Upper lobe of left lung (tissue), 4 donors: Measurements from ENCODE around the gene IGSF9B.

Experiments used
- EP300 ChIP-seq, 4 donors: sonication (generic); formaldehyde crosslinking; IDR thresholded peaks; one replicate each; pipeline ENCODE4 v1.5.1; 2017; ENCODE audit warnings: antibody characterized with exemption in 4 of 4, control low read depth in 2 of 4
- POLR2A ChIP-seq, 4 donors: fragments of 450-650 bp; IDR thresholded peaks; one replicate each; pipeline ENCODE4 v1.5.1; 2016 to 2017; ENCODE audit warnings: antibody characterized with exemption in 4 of 4, mild to moderate bottlenecking in 2 of 4
- POLR2AphosphoS5 ChIP-seq, 2 donors: sonication (generic); formaldehyde crosslinking; IDR thresholded peaks; one replicate each; pipeline ENCODE4 v1.5.1; 2017; ENCODE audit warnings: antibody characterized with exemption in 2 of 2
- TF ChIP-seq, protein P1 (sequence below), 6 experiments: fragments of 450-650 bp in 4 of 6; fragments of 200-600 bp in 2 of 6; sonication (generic) in 2 of 6; IDR thresholded peaks; one replicate each; pipeline ENCODE4 v1.5.1; 2016 to 2019; ENCODE audit warnings: antibody characterized with exemption in 6 of 6

DNA sequence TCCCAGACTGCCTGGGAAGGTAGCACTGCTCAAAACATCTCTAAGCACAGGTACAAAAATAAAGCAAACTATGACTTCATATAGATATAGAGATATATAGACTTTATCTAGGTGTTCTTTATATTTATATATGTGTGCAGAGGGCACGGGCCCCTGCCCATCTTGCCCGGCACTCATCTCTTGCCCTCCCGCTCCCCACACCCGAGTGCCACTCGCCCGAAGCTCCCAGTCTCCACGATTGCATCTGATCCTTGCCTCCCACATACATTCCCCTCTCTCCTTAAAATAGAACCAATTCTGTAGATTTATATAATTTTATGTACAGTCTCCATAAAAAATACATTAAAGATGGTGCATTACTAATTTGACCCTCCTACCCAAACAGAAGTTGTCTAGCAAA is 55.5 kb downstream of the IGSF9B start:
- TF ChIP-seq, protein P1, sequence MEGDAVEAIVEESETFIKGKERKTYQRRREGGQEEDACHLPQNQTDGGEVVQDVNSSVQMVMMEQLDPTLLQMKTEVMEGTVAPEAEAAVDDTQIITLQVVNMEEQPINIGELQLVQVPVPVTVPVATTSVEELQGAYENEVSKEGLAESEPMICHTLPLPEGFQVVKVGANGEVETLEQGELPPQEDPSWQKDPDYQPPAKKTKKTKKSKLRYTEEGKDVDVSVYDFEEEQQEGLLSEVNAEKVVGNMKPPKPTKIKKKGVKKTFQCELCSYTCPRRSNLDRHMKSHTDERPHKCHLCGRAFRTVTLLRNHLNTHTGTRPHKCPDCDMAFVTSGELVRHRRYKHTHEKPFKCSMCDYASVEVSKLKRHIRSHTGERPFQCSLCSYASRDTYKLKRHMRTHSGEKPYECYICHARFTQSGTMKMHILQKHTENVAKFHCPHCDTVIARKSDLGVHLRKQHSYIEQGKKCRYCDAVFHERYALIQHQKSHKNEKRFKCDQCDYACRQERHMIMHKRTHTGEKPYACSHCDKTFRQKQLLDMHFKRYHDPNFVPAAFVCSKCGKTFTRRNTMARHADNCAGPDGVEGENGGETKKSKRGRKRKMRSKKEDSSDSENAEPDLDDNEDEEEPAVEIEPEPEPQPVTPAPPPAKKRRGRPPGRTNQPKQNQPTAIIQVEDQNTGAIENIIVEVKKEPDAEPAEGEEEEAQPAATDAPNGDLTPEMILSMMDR (IDR thresholded peaks at IDR 0.05) = no peak
- TF ChIP-seq POLR2AphosphoS5 (IDR thresholded peaks at IDR 0.05) = no peak
- TF ChIP-seq POLR2A (IDR thresholded peaks at IDR 0.05) = no peak
- TF ChIP-seq EP300 (IDR thresholded peaks at IDR 0.05) = no peak
